Retinal pigment epithelial cell (primary cell): Measurements from ENCODE around the gene TFCP2.
"Not testable (repeated sequence)": the region's sequence is repeated elsewhere in the genome, so short reads cannot be mapped to it uniquely, and the experiment has no call there.

Source experiments
- DNase-seq: peaks from one replicate; pipeline ENCODE4 v3.0.0-alpha.2; 2010; ENCODE audit warnings: low read depth
- H3K4me3 ChIP-seq: 2 replicates; pipeline ENCODE4 v1.5.1; 2011; ENCODE audit warnings: mild to moderate bottlenecking, low read length, control low read depth, moderate library complexity
- CTCF ChIP-seq: conservative IDR thresholded peaks from 2 replicates; pipeline ENCODE4 v1.5.1; 2011; ENCODE audit warnings: low read depth, low read length, control low read depth, inconsistent platforms

TFCP2 gene

GRCh38 chr12:51082561-51083125 lies 90.3 kb downstream of the TFCP2 start:
- DNase-seq = no peak
- peak overlapping the region; percentile 87 for H3K4me3 ChIP-seq
- TF ChIP-seq CTCF = no peak

GRCh38 chr12:51081421-51081820 lies 91.5 kb downstream of the TFCP2 start:
- H3K4me3 ChIP-seq = peak overlapping the region; percentile 87
- no peak for DNase-seq
- no peak for TF ChIP-seq CTCF

- TF ChIP-seq CTCF = no peak
- H3K4me3 ChIP-seq = no peak overlapping the region
- DNase-seq = no peak
These were observed 92.8 kb downstream of the TFCP2 start for GRCh38 chr12:51080136-51080535.

GRCh38 chr12:51078866-51079265 lies 94.1 kb downstream of the TFCP2 start:
- not testable (repeated sequence) for H3K4me3 ChIP-seq, DNase-seq

GRCh38 chr12:51078346-51078745 lies 94.6 kb downstream of the TFCP2 start:
- H3K4me3 ChIP-seq, DNase-seq: not testable (repeated sequence)

GRCh38 chr12:51077930-51078329 lies 95.0 kb downstream of the TFCP2 start:
- peak; percentile 52 for DNase-seq
- no peak overlapping the region for H3K4me3 ChIP-seq
- TF ChIP-seq CTCF = no peak

- TF ChIP-seq CTCF = no peak
- DNase-seq = no peak
- H3K4me3 ChIP-seq = no peak overlapping the region
These were observed 96.6 kb downstream of the TFCP2 start for GRCh38 chr12:51076236-51076930.

- no peak overlapping the region for H3K4me3 ChIP-seq
- TF ChIP-seq CTCF = no peak
- no peak for DNase-seq
These were observed 97.5 kb downstream of the TFCP2 start for GRCh38 chr12:51075390-51075789.
